Stimulated activated CD8-positive, alpha-beta memory T cell treated with anti-CD3 and anti-CD28 coated beads, Interleukin-12 subunit alpha, Interleukin-12 subunit beta, amount 100 ng/mL, for 24 hours (primary cell): ENCODE results near the gene KLHL17.
A peak's percentile ranks its signal among the peaks of the same experiment; 100 is the strongest.

Experiments used
- DNase-seq: peaks from one replicate; pipeline ENCODE4 v3.0.0-alpha.2; 2020; ENCODE audit errors: extremely low read depth

The KLHL17 gene

DNA sequence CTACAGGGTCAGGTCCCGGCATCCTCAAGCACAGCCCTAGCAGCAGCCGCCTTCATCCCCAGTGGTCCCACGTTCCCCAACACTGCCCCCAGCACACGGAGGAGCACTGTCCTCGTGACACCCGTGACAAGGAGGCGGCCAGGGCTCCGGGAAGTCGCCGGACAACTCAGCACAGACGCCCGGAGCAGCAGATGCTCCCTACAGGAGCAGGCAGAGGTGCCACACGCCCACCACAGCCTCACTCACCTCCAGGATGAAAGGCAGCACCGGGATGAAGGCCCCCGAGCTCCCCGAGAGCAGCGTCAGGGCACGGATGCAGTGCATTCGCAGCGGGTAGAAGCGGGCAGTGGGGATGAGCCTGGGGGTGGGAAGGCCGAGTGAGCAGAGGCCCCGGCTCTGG is 9.5 kb upstream of the KLHL17 start:
- no peak for DNase-seq

- DNase-seq = no peak
Measured at GRCh38 chr1:951364-951763, 9.0 kb upstream of the KLHL17 start.

DNA sequence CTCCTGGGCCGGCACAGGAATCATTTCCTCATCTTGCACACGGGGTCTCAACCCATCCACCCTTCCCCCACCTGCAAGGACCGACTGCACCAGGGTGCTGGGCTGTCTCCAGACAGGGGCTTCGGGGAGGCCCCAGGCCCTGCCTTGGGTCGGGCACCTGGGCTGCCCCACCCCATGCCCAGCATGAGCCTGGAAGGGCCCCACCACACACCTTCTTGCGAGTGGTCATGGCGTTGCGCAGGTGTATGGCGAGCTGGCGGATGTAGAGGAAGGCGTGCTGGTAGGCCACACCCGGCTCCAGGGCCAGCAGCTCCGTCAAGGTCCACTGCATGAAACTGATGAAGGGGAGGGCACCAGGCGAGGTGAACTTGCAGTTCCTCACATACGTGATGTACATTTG is 8.2 kb upstream of the KLHL17 start:
- no peak for DNase-seq

DNA sequence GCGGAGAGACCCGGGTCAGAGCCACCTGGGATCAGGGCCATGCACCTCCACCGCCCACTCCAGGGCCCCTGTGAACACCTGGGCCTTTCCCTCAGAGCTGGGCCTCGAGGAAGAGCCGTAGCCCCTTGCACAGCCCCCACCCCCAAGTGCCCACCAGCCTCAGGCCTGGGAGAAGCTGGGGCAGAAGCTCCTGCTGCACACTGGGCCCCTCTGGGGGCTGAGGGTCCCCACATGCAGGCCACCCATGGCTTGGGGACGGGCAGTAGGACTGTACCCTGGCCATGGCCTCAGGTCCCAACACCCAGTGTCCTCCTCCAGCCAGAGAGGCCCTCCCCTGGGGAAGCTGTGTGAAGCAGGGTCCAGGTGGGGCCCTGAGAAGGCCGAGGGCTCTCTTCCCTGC is 7.8 kb upstream of the KLHL17 start:
- DNase-seq = no peak

- no peak for DNase-seq
Measured at GRCh38 chr1:953524-954320, 6.7 kb upstream of the KLHL17 start.

GRCh38 chr1:954927-955326 is 5.5 kb upstream of the KLHL17 start:
- no peak for DNase-seq

GRCh38 chr1:955474-955873 is 4.9 kb upstream of the KLHL17 start:
- no peak for DNase-seq

GRCh38 chr1:956636-957035 is 3.7 kb upstream of the KLHL17 start:
- no peak for DNase-seq

DNA sequence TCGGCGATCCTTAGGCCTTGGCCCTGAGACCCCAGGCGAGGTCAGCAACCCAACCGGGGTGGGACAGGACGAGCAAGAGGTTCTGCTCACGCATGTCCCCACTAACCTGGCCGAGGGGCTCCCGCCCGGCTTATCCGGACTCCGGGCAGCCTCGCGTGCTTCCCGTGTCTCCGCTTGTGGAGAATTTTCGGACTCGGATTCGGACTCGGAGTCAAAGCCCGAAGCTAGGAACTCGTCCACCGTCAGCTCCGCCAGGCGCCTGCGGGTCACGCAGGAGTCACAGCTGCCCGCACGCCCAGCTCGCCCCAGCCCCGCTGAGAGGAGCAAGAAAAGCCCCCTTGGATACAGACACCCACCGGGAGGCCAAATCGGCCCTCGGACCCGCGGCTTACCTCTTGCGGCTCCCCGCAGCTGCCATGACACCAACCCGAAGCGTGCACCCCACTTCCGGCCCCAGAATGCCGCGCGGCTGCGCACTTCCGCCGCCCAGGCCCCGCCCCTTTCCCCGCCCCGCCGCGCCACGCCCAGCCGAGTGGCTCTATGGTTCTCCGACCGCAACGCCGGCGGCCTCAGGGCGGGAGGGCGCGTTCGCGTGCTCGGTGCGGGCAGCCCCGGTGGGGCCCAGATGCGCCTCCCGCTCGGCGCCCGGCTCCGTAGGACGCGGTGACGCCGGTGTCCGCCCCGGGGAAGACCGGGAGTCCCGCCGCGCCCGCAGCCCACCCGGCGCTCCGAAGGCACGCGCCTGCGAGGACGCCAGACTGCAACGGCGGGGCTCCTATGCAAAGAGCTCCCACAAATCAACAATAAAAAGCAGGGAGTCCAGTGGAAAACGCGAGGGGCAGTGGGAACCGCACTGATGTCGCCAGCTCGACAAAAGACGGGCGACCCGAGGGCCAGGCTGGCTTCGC is 1.3 kb upstream of the KLHL17 start, which contains the start of gene NOC2L:
Gene NOC2L (minus strand): TSS at position 434 of the 908 bp plus-strand sequence. CDS start 16 bp downstream, at position 418.
- peak; percentile 90 for DNase-seq

DNA sequence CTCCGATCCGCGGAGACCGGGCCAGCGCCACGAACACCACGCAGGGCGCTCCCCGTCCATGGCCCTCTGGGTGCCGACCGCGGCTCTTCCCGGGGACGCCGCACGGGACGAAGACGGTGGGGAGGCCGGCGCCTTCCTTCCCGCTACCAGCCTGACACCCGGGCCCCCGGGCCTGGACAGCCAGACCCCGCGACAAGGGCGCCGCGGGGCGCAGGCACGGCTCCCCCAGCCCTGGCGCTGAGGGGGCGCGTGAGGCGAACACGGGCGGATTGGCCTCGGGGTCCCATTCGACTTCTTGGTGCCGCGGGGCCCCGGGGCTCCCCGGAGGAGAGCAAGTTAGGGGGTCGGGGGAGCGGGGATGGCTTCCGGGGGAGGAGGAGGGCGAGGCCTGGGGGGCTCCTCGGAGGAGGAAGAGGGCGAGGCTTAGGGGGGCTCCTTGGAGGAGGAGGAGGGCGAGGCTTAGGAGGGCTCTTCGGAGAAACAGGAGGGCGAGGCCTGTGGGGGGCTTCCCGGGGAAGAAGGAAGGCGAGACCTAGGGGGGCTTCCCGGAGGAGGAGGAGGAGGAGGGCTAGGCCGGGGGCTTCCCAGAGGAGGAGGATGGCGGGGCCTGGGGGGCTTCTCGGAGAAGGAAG is 537 bp upstream of the KLHL17 start:
- no peak for DNase-seq

DNA sequence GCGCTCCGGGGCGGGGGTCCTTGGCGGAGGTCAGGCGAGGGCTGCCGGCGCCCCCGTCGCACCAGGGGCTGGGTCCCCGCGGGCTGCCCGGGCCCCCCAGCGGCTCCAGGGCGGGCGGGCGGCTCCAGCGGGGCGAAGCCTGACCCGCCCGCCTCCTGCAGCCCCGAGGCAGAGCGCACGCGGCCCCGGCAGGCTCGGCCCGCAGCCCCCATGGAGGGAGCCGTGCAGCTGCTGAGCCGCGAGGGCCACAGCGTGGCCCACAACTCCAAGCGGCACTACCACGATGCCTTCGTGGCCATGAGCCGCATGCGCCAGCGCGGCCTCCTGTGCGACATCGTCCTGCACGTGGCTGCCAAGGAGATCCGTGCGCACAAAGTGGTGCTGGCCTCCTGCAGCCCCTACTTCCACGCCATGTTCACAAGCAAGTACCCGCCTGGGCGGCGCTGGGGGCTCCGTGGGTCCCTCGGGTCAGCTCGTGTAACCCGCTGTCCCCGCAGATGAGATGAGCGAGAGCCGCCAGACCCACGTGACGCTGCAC is 817 bp downstream of the KLHL17 start:
- no peak for DNase-seq

- DNase-seq = no peak
Measured at GRCh38 chr1:962381-963300, 2.3 kb downstream of the KLHL17 start.

- DNase-seq = no peak
Measured at GRCh38 chr1:963301-963651, 2.9 kb downstream of the KLHL17 start.

DNA sequence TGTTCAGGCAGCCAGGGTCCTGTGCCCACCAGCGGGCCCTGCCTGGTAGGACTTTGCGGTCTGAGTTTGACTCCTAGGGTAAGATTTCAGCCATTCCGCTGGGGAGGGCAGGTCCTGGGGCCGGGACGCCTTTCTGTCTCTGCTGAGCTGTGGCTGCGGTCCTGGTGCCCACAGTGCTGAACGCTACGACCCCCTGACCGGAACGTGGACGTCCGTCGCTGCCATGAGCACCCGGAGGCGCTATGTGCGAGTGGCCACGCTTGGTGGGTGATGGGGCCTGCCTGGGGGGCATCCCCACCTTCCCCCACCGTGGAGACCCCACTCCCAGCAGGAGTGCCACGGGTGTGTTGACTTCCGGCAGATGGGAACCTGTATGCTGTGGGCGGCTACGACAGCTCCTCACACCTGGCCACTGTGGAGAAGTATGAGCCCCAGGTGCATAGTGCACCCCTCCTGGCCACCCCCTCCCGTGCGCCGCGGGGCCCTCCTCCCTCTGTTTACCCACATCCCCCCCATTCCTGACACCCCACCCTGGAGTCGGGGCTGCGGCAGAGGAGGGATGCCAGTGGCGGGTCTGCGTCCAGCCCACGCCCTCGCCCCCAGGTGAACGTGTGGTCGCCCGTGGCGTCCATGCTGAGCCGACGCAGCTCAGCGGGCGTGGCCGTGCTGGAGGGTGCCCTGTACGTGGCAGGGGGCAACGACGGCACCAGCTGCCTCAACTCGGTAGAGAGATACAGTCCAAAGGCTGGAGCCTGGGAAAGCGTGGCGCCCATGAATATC is 3.6 kb downstream of the KLHL17 start:
- no peak for DNase-seq

DNA sequence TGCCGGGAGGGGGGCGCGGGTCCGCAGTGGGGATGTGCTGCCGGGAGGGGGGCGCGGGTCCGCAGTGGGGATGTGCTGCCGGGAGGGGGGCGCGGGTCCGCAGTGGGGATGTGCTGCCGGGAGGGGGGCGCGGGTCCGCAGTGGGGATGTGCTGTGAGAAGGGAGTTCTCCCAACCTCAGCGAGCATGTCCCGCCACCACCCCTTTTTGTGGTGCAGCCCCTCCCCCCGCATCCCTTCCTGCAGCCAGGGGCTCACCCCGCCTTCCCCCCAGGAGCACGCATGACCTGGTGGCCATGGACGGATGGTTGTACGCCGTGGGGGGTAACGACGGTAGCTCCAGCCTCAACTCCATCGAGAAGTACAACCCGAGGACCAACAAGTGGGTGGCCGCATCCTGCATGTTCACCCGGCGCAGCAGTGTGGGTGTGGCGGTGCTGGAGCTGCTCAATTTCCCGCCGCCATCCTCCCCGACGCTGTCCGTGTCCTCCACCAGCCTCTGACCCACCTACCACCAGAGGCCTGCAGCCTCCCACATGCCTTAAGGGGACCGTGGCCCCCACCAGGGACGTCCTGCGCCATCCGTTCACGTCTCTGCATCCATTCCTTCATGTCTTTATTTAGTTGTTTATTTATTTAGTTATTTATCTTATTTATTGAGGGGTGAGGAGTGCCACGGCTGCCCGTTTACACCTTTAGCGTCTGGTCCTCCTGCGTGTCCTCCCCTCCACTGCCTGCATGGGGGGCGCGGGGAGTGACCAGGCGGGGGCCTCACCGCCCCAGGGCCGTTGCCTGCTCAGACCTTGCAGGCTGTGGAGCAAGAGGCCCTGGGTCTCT is 4.5 kb downstream of the KLHL17 start:
- DNase-seq = no peak

DNA sequence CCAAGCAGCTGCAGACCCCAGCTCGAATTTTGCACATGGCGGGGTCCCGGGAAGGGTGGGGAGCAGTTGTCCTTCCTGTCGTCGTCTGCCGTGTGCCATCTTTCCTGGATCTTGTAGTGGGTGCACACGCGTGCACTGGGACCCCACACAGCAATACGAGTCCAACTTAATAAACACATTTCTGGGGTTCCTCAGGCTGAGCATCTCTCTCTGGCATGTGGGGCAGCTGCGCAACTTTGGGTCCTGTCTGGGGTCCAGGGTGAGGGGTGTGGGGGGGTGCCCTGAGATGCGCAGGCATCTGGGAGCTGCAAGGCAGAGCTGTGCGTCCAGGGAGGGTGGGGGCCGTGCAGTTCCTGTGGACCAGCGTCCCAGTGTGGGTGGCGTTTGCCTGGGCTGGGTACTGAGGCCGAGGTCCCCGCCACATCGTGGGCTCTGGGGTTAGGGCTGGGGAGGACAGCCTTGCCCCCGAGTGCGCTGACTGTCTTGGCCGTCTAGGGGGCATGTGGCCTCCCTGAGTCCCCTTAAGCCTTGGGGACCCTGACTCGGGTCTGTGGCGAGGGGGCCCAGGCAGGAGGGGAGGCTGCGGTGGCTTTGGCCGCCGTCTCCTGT is 5.2 kb downstream of the KLHL17 start:
- no peak for DNase-seq

- DNase-seq = no peak
Measured at GRCh38 chr1:966135-966703, 5.8 kb downstream of the KLHL17 start, which contains the start of gene PLEKHN1. TSS of gene PLEKHN1 (plus strand) at chr1:966482. CDS start at chr1:966532, 50 bp downstream.

DNA sequence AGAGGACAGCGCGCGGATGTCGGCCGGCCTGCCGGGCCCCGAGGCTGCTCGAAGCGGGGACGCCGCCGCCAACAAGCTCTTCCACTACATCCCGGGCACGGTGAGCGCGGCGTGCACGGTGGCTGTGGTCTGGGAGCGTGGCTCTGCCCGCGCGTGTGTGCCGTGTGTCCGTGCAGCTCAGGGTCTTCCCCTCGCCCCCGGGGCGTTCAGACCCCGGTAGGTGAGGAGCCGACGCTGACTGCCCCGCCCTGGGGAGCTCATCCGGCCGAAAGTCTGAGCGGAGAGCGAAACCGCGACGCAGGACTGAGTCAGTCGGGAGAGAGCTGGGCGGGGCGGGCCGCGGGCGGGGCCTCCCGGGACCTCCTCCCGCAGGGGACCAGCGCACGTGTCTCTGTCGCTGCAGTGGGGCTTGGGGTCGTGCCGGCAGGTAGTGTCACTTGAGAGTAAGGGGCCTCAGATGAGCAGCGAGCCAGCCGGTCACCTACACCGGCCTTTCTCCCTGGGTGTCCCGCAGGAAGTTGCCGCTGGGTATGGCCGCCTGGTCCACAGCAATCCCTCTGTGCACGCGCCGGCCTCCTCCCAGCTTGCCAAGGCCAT is 6.4 kb downstream of the KLHL17 start:
- peak; percentile 63 for DNase-seq
